Muscle of back (tissue), 11 donors: ENCODE results near the gene LRRC47. TPM values are rescaled to one million over a fixed set of nuclear protein-coding genes. Genes with fewer than 3 reads are reported as not detected.

ENCODE experiments used
- DNase-seq, 3 donors: peaks; one replicate each; pipeline versions ENCODE4 v3.0.0 to v3.0.0-alpha.2; 2013
- polyA plus RNA-seq, 10 donors: library from polyadenylated mRNA; unstranded; fragments of 120-200 nt; gene quantifications; one replicate each; pipeline ENCODE4 v1.2.1, GENCODE V29; 2013; ENCODE audit not compliant: insufficient read length in 10 of 10

LRRC47 gene
- polyA plus RNA-seq, 10 donors = 40.9 to 53.9 (median 48.2) TPM

- DNase-seq = peak in 1 of 3 donors; percentile 42
These were observed 22.6 kb downstream of the LRRC47 start for GRCh38 chr1:3773572-3774275.

DNA sequence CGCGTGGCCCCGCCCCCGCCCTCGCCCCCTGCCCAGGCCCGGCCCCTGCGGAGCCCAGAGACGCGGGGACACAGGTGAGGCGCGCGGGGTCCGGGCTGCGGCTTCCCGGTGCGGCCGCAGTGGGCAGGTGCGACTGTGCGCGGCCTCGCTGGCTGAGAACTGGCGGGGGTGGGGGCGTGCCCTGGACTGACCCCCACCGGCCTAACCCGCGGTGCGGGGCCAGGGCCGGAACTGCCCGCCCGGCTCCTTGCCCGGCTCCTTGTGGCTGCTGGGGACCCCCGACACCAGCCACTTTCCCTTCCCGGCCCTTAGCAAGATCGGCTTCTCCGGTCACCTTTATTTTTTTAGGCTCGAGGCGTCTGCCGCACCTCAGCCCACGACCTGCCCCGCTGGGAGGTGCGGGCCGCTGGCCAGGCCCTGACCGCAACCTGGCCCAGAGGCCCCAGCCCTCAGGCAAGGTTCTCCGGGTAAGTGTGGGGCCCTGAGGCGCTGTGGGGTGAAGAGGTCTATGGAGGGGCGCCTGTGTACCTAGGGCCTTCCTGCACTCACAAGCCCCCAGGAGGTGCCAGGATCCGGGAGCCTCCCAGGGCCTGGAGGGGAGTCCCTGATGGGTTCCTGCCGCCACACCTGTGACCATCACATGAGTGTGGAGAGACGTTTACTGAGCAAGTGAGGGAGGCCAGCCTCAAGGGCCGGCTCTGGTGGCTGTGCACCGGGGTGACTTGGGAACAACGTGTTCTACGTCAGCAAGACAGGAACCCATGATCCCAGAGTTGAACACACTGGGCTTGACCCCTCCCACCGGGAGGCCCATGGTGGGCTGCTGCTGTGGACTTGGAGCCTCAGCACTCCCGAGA, 23.4 kb downstream of the LRRC47 start, which contains the start of gene SMIM1:
SMIM1 (plus strand) TSS at position 35 of the 857 bp plus-strand sequence. CDS start 2,625 bp downstream, outside the sequence.
- peak in 1 of 3 donors; percentile 48 for DNase-seq

DNA sequence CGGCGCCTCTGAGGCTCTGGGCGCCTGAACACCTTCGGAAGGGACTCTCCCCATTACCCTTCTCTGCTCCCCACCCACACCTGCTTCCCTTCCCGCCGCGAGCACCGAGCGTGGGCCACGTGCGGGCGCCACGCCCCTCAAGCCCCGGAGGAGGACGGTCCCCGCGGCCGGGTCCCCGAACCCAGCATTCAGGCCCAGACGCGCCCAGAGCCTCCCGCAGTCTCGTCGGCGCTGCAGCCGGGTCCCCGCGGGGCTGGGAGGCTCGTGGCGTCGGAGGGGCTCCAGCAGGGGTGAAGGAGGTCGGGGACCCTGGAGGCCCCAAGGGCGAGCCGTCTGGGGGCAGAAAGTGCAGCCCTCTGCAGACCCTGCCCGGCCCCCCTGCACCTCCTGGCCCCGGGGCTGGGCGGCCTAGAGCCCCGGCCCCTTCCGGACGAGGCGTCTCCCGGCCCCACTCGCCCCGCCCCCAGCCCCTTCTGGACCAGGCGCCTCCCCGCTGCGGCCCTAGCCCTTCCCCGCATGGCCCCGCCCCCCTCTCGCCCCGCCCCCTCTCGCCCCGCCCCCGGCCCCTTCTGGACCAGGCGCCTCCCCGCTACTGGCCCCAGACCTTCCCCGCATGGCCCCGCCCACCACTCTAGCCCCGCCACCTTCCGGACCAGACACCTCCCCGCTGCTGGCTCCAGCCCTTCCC, 24.1 kb downstream of the LRRC47 start:
- DNase-seq = peak; percentile 61 to 85 (median 74)

GRCh38 chr1:3771108-3772026, 24.9 kb downstream of the LRRC47 start:
- peak in 1 of 3 donors; percentile 30 for DNase-seq

DNA sequence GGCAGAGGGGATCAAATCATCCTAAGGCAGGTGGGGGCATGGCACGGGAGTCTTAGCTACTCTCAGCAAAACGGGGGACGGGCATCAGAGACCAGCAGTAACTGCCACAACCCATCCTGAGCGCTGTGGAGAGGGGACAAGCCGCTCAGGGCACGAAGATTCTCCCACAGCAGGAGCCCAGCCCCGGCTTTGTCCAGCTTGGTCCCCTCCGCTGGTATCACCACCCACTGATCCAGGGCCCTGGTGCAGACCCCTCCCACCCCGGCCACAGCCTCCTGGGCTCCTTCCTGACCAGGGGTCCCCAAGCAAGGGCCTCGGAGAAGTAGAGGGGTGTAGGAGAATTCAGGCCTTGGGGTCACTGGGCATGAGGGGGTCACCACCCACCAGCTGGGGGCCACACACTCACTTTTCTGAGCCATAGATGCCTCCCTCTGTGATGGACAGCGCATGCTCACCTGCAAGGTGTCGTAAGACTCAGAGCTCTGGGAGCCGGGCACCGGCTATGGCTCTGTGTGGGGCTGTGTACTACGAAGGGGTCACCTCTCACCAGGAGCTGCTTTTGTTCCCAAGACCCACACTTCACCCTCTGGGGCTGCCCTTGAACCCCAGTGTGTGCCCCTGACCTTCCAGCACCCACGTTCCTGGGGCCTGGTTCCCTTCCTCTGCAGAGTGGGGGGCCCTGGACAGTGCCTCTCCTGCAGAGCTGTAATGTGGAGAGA, 26.1 kb downstream of the LRRC47 start:
- DNase-seq = no peak

GRCh38 chr1:3768811-3769390, 27.4 kb downstream of the LRRC47 start:
- DNase-seq = no peak

- no peak for DNase-seq
These were observed 28.9 kb downstream of the LRRC47 start for GRCh38 chr1:3767328-3767925.

DNA sequence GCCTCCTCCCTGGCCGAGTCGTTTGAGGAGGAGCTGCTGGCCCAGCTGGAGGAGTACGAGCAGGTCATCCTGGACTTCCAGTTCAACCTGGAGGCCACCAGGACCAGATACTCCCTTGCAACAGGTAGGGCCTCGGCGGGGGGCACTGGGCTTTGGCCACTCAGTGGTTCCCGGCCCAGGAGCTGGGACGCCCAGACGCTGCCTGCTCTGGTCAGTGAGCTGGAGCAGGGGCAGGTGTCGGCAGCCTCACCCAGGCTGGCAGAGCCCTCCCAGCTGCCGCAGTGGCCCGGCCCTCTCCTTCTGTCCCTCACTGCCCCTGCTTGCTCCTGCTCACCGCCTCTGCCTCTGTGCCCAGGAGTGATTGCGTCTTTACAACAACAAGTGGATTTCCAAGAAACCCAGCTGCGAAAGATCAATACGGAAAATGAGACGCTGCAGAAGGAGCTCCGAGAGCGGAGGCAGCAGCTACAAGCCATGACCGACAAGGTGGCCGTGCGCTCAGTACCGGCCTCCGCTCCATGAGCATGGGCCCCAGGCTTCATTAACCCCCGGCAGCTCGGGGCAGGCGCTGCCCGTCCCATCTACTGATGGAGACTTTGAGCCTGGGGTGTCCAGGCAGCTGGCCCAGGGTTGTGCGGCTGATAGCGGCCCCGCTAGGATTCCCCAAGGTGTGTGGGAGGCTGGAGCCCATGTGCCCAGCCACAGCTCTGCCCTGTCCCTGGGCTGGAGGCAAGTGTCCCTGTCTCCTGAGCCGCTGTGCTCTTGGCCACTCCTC, 32.8 kb downstream of the LRRC47 start:
- DNase-seq = no peak

DNA sequence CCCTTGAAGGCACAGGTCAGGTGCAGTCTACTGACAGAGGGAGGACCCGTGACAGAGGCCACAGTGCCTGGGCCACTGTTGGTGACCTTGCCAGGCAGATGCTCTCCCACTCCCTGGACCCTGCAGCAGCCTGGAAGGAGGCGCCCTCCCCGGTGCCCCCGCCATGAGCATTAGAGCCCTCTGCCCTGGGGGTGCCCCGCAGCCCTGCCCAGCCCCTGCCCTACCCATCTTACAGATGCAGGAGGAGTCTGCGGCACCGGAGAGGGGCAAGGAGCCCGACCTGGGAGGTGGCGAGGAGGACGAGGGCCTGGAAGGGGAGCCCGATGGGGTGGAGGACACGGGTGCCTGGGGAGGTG, 33.4 kb downstream of the LRRC47 start:
- DNase-seq = no peak

- no peak for DNase-seq
These were observed 34.0 kb downstream of the LRRC47 start for GRCh38 chr1:3762151-3762872.

- no peak for DNase-seq
These were observed 34.8 kb downstream of the LRRC47 start for GRCh38 chr1:3761296-3762010.

DNA sequence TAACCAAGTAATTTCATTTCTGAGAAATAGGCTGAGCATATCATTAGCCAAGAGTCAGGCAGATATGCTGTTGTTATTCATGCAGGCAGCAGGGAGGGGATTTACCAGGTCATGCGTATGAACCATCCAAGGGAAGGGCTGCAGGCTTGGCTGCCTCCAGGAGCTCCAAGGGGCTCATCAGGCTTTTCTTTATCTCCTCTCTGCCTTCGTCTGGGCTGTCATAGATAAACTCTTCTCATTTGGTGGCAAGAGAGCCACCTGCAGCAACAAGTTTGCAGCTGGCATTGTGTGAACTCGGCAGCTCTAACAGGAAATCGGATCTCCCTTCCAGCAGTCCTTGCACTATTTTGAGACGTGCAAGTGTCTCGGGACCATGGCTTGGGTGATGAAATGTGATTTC, 36.5 kb downstream of the LRRC47 start:
- no peak for DNase-seq

GRCh38 chr1:3759164-3759563, 37.1 kb downstream of the LRRC47 start:
- no peak for DNase-seq

DNA sequence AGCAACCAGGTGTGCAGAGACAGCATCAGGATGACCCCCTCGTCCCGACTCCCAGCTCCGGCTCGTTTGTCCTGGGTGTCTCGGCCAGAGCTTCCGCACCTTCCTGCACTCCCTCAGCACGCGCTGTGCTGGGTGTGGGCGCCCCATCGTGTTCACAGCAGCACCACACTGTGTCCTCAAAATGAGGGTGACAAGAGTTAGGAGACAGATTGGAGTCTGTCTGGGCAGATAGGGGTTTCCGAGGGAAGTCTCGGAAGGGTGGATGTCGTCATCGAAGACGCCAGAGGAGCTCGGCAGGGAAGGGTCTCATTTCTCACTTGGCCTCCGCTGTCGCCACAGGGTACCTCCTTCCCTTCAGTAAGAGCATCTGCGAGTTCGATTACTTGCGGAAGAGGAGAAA, 39.9 kb downstream of the LRRC47 start:
- DNase-seq = no peak

DNA sequence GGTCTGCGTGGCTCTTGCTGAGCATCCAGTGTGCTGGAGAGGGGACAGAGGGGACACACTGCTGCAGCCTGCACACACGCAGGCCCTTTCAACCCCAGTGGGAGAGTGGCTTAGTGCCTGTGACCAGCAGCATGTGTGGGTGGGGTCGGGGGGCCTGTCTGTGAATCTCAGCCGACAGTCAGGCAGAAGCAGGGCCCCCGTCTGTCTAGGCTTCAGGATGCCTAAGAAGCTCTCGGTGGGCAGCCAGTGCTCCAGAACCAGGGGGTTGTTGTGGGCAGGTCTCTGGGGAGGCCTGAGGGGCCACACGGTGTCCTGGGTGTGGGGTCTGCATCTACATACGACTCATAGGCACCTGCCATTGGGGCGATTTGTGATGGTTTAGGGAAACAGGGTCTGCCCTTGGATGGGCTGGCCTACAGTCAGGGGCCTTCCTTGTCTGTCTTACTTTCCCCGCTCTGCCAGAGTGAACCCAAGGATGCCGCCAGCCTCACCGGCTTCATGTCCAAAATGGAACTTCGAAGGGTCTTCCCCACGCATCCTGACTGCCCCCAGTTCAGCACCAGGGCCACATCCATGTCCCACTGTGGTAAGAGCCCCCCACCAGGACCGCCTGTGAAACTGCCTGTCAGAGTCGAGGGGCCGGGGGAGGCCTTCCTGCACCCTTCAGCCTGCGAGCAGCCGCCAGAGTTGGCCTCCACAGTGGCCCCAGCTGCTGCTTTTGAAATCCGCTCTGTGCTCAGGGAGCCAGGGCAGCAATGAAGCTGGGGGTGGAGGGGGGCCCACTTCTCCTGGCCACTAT, 42.4 kb downstream of the LRRC47 start:
- no peak for DNase-seq

DNA sequence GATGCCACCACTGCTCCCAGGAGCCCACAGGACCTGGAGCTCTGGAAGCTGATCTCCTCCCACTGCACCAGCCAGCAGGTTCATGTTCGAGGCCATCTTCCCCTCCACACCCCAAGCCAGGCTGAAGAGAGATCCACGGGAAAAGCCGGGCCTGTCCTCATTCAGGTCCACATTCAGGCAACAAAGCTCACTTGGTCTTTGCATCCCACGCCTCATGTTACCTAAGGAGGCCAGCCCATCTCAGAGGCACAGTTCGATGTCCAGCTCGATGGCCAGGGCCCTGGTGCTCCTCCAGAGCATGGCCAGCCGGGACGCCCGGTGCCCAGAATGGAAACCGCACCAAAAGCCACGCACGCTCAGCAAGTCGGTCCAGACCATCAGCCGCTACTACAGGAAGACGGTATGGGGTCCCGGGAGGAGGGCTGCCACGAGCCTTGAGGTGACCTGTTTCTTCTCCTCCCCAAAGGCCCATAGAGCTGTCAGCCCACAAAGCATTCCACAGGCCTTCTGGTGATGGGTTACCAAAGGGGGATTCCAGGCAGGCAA, 43.8 kb downstream of the LRRC47 start, which contains the start of gene CCDC27:
CCDC27 (plus strand) TSS at position 51 of the 546 bp plus-strand sequence; CDS start at position 83, 32 bp downstream.
- DNase-seq = no peak
